Ecto neural progenitor cell (in vitro differentiated cells): Measurements from ENCODE around the gene SLC25A33.
A peak's percentile ranks its signal among the peaks of the same experiment; 100 is the strongest.
"Not testable (repeated sequence)": the region's sequence is repeated elsewhere in the genome, so short reads cannot be mapped to it uniquely, and the experiment has no call there.

Experiments
- DNase-seq: peaks from one replicate; pipeline ENCODE4 v3.0.0-alpha.2; 2018; ENCODE audit warnings: low spot score

The SLC25A33 gene

GRCh38 chr1:9539165-9539828 lies at the start of gene SLC25A33:
Gene SLC25A33 (plus strand): TSS chr1:9539465. CDS start chr1:9539692, 227 bp downstream.
- DNase-seq, result peak; percentile 99

- peak; percentile 91 for DNase-seq
Observed at GRCh38 chr1:9490605-9491339, 48.5 kb upstream of the SLC25A33 start.

DNA sequence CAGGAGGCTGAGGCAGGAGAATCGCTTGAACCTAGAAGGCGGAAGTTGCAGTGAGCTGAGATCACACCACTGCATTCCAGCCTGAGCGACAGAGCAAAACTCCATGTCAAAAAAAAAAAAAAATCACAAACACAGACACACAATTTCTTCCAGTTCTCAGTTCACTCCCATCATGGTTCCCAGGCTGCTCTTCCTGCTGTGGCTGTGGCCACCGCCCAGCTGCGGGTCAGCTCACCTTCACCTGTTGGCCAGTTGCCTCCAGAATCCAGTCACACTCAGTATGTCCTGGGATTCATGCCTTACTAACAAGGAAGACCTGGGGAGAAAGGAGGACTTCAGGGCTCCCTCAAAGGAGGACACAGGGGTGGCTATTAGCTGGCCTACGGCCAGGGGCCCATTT lies 45.9 kb upstream of the SLC25A33 start:
- DNase-seq, result no peak

- DNase-seq, result peak; percentile 84
Observed at GRCh38 chr1:9494936-9495758, 44.1 kb upstream of the SLC25A33 start.

GRCh38 chr1:9495854-9496374 lies 43.4 kb upstream of the SLC25A33 start:
- DNase-seq, result no peak

DNA sequence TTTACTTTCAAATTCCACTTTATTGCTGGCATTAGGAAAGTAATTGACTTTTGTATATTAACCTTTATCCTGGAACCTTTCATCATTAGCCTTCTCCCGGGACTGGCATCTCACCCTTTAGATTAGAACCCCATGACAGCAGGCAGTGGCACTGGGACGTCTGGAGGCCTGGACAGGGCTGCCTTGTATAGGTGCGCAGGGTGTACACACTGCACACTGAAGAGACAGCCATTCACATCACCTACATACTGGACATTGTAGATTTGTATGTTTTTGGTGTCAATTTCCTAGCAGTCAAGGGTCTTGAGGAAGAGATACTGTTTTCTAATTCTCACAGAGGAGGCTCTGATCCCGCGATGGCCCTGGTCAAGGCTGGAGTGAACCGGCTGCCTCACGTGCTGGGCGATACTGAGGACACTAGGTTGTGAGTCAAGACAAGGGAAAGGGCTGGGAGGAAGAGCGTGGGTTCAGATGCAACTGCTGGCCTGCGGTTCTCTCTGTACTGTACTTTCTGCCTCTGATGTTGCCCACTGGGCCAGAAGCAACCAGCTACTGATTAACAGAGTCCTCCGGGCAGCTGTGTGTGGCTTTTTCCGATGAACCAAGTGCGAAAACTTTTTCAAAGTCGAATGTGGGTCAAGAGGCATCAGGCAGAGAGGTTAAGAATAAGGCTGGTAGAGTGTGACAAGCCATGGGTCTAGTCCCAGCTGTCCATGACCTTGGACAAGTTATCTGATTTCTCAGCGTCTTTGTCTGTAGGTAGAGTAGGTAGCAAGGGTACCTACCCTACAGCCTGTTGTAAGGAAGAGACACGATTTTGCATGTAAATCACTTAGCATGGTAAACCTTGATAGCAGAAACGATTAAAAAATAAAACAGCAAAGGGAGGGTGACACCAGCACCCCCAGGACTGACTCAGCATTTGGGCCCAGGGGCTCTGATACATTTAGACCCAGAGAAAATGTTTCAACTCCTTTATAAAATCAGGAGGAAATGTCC lies 38.2 kb upstream of the SLC25A33 start:
- no peak for DNase-seq

GRCh38 chr1:9503001-9503675 lies 36.1 kb upstream of the SLC25A33 start:
- no peak for DNase-seq

DNA sequence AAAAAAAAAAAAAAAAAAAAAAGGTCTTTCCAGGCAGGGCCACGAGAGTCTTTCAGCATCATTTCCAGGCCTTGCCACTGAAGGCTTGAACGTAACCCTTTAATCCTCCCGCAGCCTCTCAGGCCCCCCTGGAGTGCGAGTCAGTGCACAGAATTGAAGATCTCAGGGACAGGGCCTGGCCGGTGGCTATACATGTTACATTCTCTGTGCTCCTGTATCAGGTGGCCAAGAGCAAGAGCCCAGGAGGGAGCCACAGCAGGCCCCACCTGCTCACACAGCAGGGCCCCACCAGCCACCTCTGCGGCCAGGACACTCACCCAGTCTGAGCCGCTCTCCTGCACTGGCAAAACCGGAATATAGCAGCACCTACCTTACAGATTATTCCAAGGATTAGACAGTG lies 34.1 kb upstream of the SLC25A33 start:
- no peak for DNase-seq

- DNase-seq, result no peak
Observed at GRCh38 chr1:9506901-9507300, 32.4 kb upstream of the SLC25A33 start.

DNA sequence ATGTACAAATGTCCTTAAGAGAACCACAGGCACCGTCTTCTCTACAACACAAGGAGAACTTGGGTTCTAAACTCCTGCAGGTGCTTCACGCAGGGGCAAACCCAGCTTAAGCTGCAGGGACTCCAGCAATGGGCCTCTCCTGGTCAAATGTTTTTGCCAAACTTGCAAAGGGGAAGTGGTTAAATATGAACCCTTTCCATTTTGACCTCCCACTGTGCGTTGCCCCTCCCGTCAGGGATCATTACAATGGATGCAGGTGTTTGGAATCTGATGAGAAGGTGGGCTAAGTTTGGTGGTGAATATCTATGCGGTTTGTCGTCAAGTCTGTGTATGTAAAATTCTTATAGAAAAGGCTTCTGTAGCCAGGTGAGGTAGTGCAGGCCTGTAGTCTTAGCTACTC lies 29.1 kb upstream of the SLC25A33 start:
- DNase-seq, result no peak

- DNase-seq, result not testable (repeated sequence)
Observed at GRCh38 chr1:9515550-9515949, 23.7 kb upstream of the SLC25A33 start.

DNA sequence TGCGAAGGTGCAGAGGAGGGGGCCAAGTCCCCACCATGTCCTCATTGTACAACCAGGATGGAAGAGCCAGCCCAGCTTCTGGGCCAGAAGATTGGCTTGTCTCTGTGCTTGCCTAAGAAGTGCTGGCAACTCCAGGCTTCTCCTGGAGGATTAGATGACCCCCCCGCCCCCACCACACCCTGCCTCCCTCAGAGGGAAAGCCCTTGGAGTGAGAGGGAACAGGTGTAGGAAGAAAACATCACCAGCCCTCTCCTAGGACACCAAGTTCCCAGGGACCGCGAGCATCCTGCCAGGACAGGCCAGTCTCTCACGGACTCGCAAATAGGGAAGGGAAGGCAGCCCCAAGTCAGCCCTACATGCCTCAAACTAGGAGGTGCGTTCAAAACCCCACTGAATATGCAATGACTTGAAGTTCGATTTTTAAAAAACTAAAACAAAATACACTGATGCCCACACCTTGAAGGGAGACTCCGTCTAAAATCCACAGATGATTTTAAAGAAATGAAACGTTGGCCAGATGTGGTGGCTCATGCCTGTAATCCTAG lies 20.7 kb upstream of the SLC25A33 start:
- no peak for DNase-seq

GRCh38 chr1:9520411-9520810 lies 18.9 kb upstream of the SLC25A33 start:
- DNase-seq, result no peak

- no peak for DNase-seq
Observed at GRCh38 chr1:9529190-9529589, 10.1 kb upstream of the SLC25A33 start.

GRCh38 chr1:9530320-9530719 lies 8.9 kb upstream of the SLC25A33 start:
- no peak for DNase-seq

DNA sequence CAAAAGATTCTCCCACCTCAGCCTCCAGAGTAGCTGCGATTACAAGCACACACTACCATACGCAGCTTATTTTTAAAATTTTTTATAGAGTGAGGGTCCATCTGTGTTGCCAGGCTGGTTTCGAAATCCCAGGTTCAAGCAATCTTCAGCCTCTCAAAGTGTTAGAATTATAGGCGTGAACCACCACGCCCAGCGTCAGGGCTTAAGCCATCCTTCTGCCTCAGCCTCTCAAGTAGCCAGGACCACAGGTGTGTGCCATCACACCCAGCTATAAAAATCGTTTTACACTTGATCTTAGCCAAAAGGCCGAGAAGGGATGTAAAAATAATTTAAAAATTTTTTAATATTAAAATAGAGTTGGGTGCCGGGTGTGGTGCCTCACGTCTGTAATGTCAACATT lies 4.3 kb upstream of the SLC25A33 start:
- no peak for DNase-seq

GRCh38 chr1:9536301-9536700 lies 3.0 kb upstream of the SLC25A33 start:
- no peak for DNase-seq

- DNase-seq, result no peak
Observed at GRCh38 chr1:9537863-9538668, 1.2 kb upstream of the SLC25A33 start.

- DNase-seq, result peak; percentile 62
Observed at GRCh38 chr1:9538669-9539164, 548 bp upstream of the SLC25A33 start.
